Endometrium (tissue), 2 donors: Measurements from ENCODE around the gene TSPAN31.
"Not testable (repeated sequence)": the region's sequence is repeated elsewhere in the genome, so short reads cannot be mapped to it uniquely, and the experiment has no call there.

ENCODE experiments used
- FAIRE-seq: peaks from 2 replicates; lab custom pipeline; 2012; peaks lifted over from hg19 to GRCh38; lab: Jason Lieb, UNC
- donor health status: control.
- donor health status: control.

Gene TSPAN31, protein sequence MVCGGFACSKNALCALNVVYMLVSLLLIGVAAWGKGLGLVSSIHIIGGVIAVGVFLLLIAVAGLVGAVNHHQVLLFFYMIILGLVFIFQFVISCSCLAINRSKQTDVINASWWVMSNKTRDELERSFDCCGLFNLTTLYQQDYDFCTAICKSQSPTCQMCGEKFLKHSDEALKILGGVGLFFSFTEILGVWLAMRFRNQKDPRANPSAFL

DNA sequence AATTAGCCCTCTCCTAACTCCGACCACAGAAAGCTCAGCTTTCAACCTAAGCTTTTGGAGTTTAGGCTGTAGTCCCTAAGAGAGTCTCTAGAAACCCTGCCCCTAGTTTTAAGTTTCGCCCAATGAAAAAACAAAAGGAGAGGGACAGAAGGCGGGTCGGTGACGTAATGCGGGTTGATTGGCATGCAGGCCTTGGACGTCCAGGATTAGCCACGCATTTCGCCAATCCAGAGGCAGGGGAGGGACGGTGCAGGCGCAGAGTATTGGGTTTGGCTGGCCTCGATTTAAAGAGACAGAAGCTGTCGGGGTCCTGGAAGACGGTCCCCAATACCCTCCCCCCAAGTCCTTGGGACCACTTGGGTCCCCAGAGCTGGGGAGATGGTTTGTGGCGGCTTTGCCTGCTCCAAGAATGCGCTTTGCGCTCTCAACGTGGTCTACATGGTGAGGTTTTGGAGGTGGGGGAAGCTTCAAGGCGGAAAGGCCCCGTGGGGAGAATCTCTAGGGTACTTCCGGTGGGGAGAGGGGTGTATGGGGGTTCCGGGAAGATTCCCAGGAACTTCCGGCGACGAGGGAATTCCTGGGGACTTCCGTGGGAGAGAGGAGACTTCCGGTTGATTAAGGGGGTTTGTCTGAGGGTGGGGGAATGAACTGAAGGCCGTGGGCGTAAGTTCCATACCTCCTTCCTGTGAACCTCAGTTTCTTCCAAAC, at the start of gene TSPAN31:
TSS of gene TSPAN31 (plus strand) at position 263 of the 708 bp plus-strand sequence. CDS start at position 379, 116 bp downstream.
- FAIRE-seq, result peak; percentile 92

DNA sequence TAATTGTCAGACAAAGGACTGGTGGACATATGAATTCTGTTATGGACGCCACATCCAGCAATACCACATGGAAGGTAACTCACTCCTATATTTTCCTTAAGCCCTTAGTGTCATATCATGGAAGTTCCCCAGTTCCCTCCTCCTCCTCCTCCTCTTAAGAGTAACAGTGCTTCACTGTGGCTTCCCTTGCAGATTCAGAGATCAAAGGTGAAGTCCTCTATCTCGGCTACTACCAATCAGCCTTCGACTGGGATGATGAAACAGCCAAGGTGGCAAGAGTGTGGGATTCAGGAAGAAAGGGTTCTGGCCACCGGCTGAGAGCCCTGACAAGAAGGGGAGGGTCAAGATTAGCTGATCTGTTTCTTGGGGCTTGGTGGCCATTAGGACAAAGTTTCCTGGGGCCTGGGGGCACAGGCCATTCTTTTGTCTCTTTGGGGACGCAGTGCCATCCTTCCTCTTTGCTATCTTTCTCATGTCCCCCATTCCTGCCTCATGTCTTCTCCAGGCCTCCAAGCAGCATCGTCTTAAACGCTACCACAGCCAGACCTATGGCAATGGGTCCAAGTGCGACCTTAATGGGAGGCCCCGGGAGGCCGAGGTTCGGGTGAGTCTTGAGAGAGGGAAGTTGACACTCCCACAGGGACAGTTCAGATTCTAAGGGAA, 48.9 kb upstream of the TSPAN31 start:
- FAIRE-seq, result no peak

DNA sequence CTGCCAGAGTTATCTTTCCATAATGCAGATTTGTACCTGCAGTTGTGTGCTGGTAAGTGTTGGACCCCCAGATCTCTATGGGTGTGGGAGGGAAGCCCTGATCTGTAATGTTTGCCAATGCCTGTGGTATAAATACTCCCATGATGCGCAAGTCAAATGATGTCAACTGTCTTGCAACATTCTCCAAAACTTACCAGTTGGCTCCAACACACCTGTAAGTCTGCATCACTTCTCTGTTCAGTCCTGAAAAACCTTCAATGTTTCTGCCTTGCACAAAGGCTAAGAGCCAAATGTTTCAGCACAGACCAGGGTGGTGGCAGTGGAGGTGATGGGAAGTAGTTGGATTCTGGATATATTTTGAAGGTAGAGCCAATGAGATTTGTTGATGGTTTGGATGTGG, 47.8 kb upstream of the TSPAN31 start:
- no peak for FAIRE-seq

DNA sequence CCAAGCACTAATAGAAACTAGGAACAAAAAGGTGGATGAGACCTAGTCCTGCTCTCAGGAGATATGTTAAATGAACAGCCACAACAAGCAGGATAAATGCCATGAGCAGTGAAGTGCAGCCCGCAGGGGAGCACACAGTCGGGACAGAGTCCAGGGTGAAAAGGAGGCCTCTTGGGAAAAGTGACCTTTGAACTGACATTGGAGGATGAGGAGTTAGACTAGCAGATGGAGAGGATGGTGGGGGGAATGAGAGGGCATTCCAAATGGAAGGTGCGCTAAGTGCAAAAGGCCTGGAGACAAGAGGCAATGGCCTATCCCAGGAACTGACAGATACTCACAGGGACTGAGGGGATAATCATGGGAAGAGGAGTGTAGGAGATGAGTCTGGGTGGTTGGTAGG, 46.4 kb upstream of the TSPAN31 start:
- FAIRE-seq, result no peak

DNA sequence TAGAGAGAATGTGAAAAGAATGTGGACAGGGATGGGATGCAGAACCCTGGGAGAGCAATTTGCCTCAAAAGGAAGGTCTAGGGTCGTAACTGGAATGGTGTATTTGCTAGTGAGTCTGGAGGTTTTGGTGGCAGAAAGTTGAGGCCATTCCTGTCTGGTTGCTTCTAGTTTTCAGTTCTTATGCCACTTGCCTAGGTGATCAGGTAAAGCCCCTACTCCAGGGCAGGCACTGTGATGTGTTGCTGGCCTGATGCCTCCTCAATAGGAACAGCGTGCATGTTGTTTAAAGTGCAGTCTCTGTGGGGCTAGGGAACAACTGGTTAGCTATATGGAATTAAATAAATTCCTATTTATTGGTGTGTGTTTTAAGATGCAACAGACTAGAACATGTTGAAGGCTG, 44.5 kb upstream of the TSPAN31 start:
- no peak for FAIRE-seq

DNA sequence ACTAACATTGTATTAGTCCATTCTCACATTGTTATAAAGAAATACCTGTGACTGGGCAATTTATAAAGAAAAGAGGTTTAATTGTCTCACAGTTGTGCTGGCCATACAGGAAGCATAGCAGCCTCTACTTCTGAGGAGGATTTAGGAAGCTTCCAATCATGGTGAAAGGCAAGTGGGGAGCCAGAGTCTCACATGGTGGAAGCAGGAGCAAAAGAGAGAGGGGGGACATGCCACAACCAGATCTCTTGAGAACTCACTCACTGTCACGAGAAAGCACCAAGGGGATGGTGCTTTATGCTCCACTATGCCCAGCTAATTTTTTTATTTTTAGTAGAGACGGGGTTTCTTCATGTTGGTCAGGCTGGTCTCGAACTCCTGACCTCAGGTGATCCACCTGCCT, 37.6 kb upstream of the TSPAN31 start:
- no peak for FAIRE-seq

DNA sequence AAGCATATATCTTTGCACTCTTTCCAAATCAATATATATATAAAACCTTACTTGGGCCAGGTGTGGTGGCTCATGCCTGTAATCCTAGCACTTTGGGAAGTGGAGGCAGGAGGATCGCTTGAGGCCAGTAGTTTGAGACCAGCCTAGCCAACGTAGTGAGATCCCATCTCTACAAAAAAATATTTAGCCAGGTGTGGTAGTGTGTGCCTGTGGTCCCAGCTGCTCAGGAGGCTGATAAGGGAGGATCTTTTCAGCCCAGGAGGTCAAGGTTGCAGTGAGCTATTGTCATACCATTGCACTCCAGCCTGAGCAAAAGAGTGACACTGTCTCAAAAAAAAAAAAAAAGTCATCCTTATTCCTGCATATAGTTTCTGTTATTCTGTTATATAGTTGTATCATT, 36.5 kb upstream of the TSPAN31 start:
- FAIRE-seq, result no peak

DNA sequence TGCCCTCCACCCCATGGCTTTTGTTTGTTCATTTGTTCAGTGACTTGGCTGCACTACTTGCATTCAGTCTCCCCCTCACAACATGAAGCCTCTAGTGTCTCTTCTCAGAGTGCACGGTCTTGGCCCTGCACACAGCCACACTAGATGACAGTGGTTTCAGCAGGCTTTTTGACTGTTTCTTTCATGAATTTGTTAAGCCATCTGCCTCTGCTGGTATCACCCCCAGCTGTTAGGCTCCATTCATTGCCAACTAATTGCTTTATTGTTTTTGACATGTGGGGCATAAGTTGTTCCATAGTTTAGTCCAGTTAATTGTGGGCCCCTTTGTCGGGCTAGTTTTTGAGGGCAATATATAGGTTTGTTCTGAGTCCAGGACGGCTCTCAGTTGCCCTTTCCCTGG, 32.1 kb upstream of the TSPAN31 start:
- no peak for FAIRE-seq

DNA sequence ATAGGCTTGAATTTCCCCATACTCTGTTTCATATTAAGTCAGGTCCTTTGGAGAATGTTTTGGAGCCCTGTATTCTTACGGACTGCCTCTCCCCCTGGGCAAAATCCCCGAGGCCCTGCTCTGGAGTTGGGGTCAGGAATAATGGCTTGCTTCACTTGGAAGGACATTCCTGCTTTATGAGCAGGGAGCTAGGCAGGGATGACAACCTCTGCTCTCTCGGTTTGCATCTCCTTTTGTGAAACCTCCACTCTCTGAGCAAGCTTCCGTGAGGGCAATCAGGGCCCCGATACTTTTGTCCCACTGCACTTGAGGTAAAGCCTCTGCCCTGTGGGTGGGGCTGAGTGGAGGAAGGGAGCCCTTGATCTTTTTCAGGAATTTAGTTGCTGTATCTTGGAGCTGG, 31.6 kb upstream of the TSPAN31 start:
- no peak for FAIRE-seq

DNA sequence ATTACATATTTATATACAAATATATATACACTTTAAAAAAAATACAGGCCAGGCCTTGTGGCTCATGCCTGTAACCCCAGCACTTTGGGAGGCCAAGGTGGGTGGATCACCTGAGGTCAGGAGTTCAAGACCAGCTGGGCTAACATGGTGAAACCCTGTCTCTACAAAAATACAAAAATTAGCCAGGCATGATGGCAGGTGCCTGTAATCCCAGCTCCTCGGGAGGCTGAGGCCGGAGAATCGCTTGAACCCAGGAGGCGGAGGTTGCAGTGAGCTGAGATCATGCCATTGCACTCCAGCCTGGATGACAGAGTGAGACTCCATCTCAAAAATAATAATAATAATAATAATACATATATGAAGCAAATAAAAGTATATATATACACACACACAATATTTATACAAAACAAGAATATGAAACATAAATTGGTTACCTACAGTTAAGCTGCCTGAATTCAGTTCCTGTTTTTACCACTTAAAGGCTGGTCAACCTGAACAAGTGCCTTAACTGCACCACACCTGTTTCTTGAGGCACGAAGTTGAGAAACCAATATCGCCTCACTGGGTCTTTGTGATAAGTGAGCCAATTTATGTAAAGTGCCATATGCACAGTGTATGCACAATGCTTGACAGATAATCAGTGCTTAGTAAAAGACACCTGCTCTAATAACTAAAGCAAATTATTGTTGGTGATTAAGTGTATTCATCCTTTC, 29.6 kb upstream of the TSPAN31 start:
- not testable (repeated sequence) for FAIRE-seq

DNA sequence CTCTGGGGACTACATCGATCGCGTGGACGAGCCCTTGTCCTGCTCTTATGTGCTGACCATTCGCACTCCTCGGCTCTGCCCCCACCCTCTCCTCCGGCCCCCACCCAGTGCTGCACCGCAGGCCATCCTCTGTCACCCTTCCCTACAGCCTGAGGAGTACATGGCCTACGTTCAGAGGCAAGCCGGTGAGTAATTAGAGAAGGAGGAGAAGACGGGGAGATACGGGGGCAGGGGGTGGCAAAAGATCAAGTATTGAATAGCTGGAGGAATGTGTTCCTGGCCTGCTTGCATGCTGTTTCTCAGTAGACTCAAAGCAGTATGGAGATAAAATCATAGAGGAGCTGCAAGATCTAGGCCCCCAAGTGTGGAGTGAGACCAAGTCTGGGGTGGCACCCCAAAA, 29.1 kb upstream of the TSPAN31 start:
- no peak for FAIRE-seq

DNA sequence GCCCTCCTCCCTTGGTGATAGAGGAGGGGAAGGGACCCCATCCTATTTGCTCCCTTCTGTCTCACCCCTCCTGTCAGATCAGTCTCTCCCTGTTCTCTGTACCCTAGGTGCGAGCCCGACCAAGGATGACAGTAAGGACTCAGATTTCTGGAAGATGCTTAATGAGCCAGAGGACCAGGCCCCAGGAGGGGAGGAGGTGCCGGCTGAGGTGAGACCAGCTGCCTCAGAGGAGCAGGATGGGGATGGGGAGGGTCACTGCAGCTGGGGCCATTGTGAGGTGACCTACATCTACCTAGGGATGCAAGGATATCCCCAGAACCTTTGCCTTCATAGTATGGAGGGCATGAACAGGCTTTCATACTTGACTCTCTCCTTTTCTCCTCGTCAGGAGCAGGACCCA, 28.5 kb upstream of the TSPAN31 start:
- no peak for FAIRE-seq

DNA sequence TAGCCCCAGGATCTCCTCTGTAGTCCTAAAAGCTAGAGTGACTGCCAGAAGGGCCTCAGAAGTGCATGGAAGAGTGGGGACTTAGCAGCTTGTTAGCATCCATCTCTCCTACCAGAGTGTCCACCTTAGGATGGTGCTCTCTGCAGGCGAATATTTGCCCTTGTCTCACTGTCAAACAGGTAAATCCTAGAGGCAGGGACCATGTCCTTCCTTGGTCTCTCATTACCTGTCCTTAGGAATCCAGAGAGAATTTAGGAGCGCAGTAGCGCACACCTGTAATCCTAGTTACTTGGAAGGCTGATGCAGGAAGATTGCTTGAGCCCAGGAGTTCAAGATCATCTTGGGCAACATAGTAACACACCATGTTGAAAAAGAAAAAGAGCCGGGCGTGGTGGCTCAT, 27.7 kb upstream of the TSPAN31 start:
- no peak for FAIRE-seq

DNA sequence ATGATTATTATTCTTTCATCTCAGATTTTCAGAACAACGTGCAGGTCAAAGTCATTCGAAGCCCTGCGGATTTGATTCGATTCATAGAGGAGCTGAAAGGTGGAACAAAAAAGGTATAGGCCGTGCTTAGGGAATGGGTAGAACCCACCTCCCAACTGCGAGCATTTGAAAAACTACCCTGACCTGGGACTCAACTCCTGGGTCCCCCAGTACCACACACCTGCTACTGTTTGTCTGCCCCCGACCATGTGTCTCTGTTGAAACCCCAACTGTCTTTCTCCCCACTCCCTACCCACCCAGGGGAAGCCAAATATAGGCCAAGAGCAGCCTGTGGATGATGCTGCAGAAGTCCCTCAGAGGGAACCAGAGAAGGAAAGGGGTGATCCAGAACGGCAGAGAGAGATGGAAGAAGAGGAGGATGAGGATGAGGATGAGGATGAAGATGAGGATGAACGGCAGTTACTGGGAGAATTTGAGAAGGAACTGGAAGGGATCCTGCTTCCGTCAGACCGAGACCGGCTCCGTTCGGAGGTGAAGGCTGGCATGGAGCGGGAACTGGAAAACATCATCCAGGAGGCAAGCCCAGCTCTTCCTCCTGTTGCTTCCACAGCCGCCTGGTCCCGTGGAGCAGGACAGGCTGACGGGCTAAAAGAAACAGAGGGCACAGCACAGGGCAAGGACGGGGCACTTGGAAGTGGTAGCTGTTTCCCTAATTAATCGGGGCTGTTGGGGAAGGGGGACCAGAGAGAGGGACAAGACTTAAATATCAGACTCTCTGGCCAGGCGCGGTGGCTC, 26.8 kb upstream of the TSPAN31 start:
- no peak for FAIRE-seq

DNA sequence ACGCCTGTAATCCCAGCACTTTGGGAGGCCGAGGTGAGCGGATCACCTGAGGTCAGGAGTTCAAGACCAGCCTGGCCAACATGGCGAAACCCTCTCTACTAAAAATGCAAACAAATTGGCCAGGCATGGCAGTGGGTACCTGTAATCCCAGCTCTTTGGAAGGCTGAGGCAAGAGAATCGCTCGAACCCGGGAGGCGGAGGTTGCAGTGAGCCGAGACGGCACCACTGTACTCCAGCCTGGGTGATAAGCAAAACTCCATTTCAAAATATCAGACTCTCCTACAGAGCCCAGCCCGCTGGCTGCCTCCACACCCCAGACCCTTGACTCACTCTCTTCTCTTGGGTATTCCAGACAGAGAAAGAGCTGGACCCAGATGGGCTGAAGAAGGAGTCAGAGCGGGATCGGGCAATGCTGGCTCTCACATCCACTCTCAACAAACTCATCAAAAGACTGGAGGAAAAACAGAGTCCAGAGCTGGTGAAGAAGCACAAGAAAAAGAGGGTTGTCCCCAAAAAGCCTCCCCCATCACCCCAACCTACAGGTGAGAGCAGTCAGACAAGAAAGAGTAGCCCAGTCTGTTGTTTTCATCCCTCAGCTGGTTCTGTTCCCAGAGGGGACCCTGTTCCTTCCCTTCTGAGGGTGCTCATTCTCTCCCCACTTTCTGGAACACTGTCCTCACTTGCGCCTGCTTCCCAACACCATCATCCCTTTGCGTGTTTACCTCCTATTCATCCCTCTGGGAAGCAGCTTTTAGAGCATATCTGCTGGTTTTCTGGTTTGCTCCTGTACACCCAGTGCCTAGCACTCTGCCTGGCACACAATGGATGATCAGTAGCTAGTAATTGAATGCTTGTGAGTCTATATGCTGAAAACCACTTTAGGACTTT, 26.0 kb upstream of the TSPAN31 start:
- no peak for FAIRE-seq

DNA sequence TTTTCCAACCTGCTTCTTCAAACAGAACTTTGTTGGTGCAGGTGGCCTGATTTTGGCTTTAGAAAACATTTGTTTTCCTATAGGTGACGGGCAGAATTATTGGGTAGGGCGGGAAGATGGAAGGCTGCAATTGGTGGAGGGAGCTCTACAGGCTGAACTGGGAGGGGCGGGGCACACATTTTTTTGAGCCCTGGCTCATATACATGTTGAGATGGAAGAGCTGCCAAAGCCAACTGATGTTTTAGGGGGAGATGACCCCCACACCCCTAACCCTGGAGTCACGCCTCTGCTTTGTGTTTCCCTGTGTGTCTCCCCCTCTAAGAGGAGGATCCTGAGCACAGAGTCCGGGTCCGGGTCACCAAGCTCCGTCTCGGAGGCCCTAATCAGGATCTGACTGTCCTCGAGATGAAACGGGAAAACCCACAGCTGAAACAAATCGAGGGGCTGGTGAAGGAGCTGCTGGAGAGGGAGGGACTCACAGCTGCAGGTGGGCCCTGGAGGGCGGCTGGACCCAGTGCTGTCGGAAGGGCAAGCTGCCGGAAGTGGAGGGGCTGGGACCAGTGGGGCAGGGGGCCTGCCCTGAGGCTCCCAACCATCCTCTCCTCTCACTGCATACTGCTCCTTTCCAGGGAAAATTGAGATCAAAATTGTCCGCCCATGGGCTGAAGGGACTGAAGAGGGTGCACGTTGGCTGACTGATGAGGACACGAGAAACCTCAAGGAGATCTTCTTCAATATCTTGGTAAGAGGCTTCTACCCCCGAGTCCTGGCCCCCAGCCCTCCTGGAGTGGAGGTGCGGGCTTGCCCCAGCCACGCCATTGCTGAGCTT, 24.8 kb upstream of the TSPAN31 start:
- no peak for FAIRE-seq

DNA sequence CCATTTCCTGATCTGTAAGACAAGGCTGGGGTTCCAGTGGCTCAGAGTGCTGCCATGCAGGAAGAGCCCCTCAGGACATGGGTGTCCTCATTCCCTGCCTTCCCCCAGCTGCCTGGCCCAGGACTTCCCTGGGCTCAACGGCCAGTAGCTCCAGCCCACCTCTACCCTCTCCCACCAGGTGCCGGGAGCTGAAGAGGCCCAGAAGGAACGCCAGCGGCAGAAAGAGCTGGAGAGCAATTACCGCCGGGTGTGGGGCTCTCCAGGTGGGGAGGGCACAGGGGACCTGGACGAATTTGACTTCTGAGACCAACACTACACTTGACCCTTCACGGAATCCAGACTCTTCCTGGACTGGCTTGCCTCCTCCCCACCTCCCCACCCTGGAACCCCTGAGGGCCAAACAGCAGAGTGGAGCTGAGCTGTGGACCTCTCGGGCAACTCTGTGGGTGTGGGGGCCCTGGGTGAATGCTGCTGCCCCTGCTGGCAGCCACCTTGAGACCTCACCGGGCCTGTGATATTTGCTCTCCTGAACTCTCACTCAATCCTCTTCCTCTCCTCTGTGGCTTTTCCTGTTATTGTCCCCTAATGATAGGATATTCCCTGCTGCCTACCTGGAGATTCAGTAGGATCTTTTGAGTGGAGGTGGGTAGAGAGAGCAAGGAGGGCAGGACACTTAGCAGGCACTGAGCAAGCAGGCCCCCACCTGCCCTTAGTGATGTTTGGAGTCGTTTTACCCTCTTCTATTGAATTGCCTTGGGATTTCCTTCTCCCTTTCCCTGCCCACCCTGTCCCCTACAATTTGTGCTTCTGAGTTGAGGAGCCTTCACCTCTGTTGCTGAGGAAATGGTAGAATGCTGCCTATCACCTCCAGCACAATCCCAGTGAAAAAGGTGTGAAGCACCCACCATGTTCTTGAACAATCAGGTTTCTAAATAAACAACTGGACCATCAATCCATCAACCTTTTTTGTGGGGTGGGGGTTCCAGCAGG, 23.9 kb upstream of the TSPAN31 start:
- FAIRE-seq, result no peak

DNA sequence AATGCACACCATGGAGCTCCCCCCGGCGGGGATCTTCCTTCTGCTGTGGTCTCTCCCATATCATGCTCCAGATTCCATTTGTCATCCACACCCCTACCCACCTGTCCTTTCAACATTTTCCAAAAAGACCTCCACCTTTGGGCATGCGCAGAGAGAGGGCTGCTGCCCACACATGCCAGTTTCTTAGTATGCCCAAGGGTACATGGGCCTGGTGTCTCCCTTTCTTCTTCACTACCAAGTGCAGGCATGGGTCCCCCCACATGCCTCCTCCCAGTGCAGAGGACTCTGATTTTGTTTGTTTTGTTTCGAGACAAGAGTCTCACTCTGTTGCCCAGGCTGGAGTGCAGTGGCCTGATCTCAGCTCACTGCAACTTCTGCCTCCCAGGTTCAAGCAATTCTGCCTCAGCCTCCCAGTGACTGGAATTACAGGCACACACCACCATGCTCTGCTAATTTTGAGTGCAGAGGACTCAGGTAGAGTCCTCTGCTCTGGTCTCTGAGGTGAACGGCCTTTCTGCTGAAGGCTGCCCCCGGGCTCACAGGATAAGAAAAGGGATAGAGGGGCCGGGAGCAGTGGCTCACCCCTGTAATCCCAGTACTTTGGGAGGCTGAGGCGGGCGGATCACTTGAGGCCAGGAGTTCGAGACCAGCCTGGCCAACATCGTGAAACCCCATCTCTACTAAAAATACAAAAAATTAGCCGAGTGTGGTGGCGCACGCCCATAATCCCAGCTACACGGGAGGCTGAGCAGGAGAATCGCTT, 22.8 kb upstream of the TSPAN31 start:
- FAIRE-seq, result not testable (repeated sequence)
